ENCODE data around the gene PRLHR.

- TF ChIP-seq CTCF (IDR thresholded peaks at IDR 0.05; ENCODE audit: low read depth, low read length, poor library complexity, severe bottlenecking) (no peak), EZH2phosphoT487 (IDR thresholded peaks at IDR 0.05; ENCODE audit: borderline replicate concordance, low read length) (no peak)
Observed at GRCh38 chr10:118564114-118564513, 31.3 kb downstream of the PRLHR start.

Data from DOHH2 (cell line).